Measurements from ENCODE around the gene ITSN1. TPM values are rescaled to one million over a fixed set of nuclear protein-coding genes. Genes with fewer than 3 reads are reported as not detected.
A peak's percentile ranks its signal among the peaks of the same experiment; 100 is the strongest.

The ITSN1 gene
- total RNA-seq, 2 donors from 2014 or later, result 15.0 to 47.5 TPM

GRCh38 chr21:33751120-33751519, 108.8 kb downstream of the ITSN1 start:
- Histone ChIP-seq H3K27me3 (no peaks in the 10 kb centered on the region), H3K36me3 (replicated peaks in 1 of 2; ENCODE audit: insufficient read depth in 1 of 2, low read depth in 2 of 2) (no peaks in the 10 kb centered on the region), H3K9me3 (no peaks in the 10 kb centered on the region), H3K4me1 (peaks cover 13% of the 10 kb centered on the region), H3K27ac (no peak overlapping the region), H3K4me3 (no peak overlapping the region)
- DNase-seq (no peak), ATAC-seq (no peak)
- TF ChIP-seq CTCF (IDR thresholded peaks at IDR 0.05) (no peak), POLR2A (IDR thresholded peaks at IDR 0.05) (no peak)
- intact Hi-C loops (cut with DNase I), result no loop called here
- WGBS, 2 donors, result 44 to 67% methylated on average over 1 of the region's 1 CpG

DNA sequence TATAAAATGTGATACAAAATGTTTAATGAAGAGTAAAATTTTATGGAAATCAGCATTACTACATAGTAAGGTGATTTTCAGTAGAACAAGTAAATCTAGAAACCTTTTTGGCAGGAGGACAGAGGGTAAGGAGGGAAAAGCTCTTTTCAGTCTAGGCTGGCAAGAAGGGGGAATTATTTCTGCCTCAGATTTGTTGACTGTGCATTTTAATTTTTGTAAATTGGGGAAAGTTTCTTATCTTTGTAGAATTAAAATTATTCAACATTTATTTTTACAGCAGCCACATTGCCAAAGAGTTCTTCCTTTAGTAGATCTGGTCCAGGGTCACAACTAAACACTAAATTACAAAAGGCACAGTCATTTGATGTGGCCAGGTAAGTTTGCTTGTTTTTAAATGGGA, 109.2 kb downstream of the ITSN1 start:
- peaks cover 13% of the 10 kb centered on the region for H3K4me1 ChIP-seq
- no peaks in the 10 kb centered on the region for H3K27me3 ChIP-seq
- H3K9me3 ChIP-seq, result no peaks in the 10 kb centered on the region
- TF ChIP-seq POLR2A (IDR thresholded peaks at IDR 0.05), result no peak
- no peak for TF ChIP-seq CTCF (IDR thresholded peaks at IDR 0.05)
- intact Hi-C loops (cut with DNase I), result no loop called here
- no peaks in the 10 kb centered on the region for H3K36me3 ChIP-seq (replicated peaks in 1 of 2; ENCODE audit: insufficient read depth in 1 of 2, low read depth in 2 of 2)
- ATAC-seq (no peak), DNase-seq (no peak)
- H3K4me3 ChIP-seq, result no peak overlapping the region
- H3K27ac ChIP-seq, result no peak overlapping the region

DNA sequence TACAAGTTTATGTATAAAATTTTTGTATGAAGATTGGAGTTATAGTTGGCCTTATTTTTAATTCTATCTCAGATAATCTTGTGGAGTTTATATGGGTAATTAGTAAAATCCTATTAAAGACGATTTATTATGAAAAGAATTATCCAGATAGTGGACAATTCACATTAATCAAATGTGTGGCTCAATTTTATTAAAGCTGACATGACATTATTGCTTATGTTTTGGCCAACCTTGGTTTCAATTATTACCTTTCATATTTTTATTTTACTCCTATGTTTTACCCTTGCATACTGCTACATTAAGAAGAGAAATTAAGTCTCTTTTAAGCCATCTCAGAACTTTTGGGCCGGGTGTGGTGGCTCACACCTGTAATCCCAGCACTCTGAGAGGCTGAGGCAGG, 110.0 kb downstream of the ITSN1 start:
- no peaks in the 10 kb centered on the region for H3K9me3 ChIP-seq
- ATAC-seq (no peak), DNase-seq (no peak)
- WGBS, 2 donors, result 76 to 84% methylated on average over 2 of the region's 2 CpGs
- peaks cover 13% of the 10 kb centered on the region for H3K4me1 ChIP-seq
- H3K4me3 ChIP-seq, result no peak overlapping the region
- H3K27ac ChIP-seq, result no peak overlapping the region
- no peak for TF ChIP-seq CTCF (IDR thresholded peaks at IDR 0.05)
- TF ChIP-seq POLR2A (IDR thresholded peaks at IDR 0.05), result no peak
- H3K36me3 ChIP-seq (replicated peaks in 1 of 2; ENCODE audit: insufficient read depth in 1 of 2, low read depth in 2 of 2), result no peaks in the 10 kb centered on the region
- intact Hi-C loops (cut with DNase I), result no loop called here
- H3K27me3 ChIP-seq, result no peaks in the 10 kb centered on the region

DNA sequence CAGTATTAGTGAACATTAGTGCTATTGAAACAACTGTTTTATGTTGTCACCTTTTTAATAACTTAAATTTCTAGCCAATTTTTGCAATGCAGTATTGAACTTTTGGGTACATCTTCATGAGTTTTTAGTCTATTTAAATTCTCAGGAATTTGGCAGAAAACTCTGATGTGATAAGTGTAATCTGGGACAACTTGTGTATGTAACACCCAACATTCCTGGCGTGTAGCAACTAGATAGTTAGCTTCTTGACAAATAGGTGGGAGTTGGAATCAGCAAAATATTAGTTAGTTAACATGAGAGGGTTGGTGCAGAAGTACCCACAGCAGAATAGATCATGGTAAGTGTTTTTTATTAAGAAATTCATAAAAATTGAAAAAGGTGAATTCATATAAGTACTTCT, 111.6 kb downstream of the ITSN1 start:
- H3K36me3 ChIP-seq (replicated peaks in 1 of 2; ENCODE audit: insufficient read depth in 1 of 2, low read depth in 2 of 2), result no peaks in the 10 kb centered on the region
- no peaks in the 10 kb centered on the region for H3K27me3 ChIP-seq
- WGBS, 2 donors, result 40 to 62% methylated on average over 1 of the region's 1 CpG
- intact Hi-C loops (cut with DNase I), result no loop called here
- ATAC-seq (no peak), DNase-seq (no peak)
- no peak overlapping the region for H3K27ac ChIP-seq
- H3K9me3 ChIP-seq, result no peaks in the 10 kb centered on the region
- no peak for TF ChIP-seq CTCF (IDR thresholded peaks at IDR 0.05)
- H3K4me3 ChIP-seq, result no peak overlapping the region
- H3K4me1 ChIP-seq, result peaks cover 13% of the 10 kb centered on the region

DNA sequence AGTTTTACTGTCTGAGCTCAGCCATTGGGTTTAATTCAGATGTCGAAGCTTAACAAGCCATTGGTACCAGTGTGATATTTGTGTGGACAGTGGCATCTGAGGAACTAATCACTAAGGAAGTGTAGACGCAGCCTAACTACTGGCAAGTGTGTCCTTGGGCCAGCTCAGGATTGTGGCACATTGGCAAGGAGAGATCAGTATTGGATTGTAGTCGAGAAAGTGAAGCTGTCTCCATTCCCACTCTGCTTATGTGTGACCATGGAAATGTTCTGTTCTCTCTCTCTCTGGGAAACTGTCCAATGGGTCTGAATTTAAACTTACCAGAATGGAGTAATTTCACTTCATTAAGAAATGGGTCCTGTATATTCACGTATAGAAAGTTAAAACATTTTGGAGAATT, 112.2 kb downstream of the ITSN1 start:
- no peaks in the 10 kb centered on the region for H3K9me3 ChIP-seq
- ATAC-seq (peak; percentile 47), DNase-seq (peak in 3 of 4 donors; percentile 9 to 37 (median 16))
- no peaks in the 10 kb centered on the region for H3K36me3 ChIP-seq (replicated peaks in 1 of 2; ENCODE audit: insufficient read depth in 1 of 2, low read depth in 2 of 2)
- no peak overlapping the region for H3K4me3 ChIP-seq
- H3K27ac ChIP-seq, result no peak overlapping the region
- no peaks in the 10 kb centered on the region for H3K27me3 ChIP-seq
- TF ChIP-seq CTCF (IDR thresholded peaks at IDR 0.05) (no peak), POLR2A (IDR thresholded peaks at IDR 0.05) (no peak)
- 45 to 51% methylated on average over 4 of the region's 4 CpGs for WGBS, 2 donors
- intact Hi-C loops (cut with DNase I), result no loop called here
- peaks cover 13% of the 10 kb centered on the region for H3K4me1 ChIP-seq

Data from body of pancreas (tissue), 4 donors.